22Rv1 (cell line): ENCODE results near the gene IL17B.

ENCODE experiments used
- H3K27ac ChIP-seq: fragments of 450-650 bp; 2 replicates; pipeline ENCODE4 v1.5.1; 2017
- ZFX ChIP-seq: fragments of 450-650 bp; IDR thresholded peaks from 2 replicates; pipeline ENCODE4 v1.6.1; 2017; ENCODE audit warnings: antibody characterized with exemption, borderline replicate concordance
- TF ChIP-seq, protein P1 (sequence below): fragments of 450-650 bp; IDR thresholded peaks from 2 replicates; pipeline ENCODE4 v1.5.1; 2017; ENCODE audit warnings: mild to moderate bottlenecking

The IL17B gene

DNA sequence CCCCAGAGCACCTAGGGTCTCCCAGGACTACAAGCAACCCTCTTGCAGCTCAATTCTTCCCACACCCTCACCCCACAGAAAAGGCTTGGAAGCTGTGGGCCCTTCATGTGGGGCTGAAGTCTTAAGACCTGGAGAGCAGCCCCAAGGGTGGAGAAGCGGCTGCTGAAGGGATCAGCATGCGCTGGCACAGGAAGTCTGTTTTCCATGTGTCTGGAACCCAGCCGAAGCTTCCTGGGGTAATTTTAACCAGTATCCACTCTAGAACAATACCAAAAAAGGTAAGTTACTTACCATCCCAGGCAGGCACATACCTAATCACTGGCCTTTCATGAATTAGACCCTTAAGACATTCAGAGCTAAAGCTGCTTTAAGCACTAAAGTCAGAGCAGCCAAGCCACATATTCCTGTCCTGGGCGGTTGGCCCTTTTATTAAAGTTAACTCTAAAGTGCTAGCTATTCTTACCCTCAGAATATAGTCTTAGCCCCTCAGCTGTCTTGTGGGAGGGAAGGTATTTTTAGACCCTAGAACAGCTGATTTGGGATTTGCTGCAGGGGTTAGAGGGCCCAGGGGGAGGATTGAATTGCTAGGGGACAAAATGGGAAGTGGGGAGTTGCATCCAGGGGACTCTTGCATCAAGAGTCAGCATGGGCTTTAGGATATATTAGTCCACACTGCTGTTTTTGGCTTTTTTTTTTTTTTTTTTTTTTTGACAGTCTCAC is 6.9 kb downstream of the IL17B start:
- TF ChIP-seq ZFX = no peak
- TF ChIP-seq, protein P1, sequence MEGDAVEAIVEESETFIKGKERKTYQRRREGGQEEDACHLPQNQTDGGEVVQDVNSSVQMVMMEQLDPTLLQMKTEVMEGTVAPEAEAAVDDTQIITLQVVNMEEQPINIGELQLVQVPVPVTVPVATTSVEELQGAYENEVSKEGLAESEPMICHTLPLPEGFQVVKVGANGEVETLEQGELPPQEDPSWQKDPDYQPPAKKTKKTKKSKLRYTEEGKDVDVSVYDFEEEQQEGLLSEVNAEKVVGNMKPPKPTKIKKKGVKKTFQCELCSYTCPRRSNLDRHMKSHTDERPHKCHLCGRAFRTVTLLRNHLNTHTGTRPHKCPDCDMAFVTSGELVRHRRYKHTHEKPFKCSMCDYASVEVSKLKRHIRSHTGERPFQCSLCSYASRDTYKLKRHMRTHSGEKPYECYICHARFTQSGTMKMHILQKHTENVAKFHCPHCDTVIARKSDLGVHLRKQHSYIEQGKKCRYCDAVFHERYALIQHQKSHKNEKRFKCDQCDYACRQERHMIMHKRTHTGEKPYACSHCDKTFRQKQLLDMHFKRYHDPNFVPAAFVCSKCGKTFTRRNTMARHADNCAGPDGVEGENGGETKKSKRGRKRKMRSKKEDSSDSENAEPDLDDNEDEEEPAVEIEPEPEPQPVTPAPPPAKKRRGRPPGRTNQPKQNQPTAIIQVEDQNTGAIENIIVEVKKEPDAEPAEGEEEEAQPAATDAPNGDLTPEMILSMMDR = no peak
- H3K27ac ChIP-seq = no peak overlapping the region

DNA sequence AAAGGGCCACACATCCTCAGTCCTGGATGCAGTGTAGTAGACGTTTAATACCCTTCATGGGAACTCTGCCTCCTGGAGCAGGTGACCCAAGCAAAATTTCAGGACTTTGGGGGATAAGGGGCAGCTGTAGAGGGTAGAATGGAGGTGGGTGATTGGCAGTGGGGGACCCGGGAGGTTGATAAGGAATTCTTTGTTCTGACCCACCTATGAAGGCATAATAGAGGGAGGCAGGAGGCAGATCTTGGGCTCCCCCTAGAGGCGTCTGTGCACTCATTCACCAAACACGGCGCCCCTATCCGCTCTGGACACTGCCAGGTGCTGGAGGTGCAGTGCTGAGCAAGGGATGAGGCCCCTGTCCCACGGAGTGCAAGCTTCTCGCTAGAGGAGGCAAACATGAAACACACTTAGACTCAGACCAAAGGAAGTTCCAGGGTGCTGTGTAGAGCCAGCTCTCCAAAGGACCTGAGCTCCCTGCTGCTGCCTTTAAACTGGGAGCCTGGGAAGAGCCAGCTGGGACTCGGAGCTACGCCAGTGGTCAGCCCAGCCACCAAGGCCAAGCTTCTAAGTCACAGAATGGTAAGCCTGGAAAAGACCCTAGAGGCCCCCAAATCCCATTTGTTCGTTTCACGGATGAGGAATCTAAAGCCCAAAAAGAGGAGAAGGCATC is 7.7 kb downstream of the IL17B start:
- no peak for TF ChIP-seq ZFX
- TF ChIP-seq, protein P1 = peak; percentile 93
- no peak overlapping the region for H3K27ac ChIP-seq

DNA sequence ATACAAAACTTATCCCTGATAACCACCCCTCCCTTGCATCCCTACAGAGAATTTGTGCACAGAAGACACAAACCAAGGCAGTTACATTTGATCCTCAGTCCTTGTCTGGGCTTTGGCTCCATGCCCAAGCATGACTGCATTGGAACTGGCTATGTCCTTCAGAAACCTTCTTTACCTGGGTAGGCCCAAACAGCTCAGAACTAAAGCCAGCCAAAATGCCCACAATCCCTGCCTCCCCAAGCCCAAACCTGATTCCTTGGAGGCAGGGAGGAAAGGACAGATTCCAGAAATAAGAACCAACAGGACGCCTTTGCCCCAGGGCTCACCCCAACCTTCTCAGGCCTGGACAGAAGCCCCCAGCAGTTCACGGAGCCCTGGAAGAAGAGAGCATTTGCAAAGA is 8.2 kb downstream of the IL17B start:
- TF ChIP-seq, protein P1 = no peak
- no peak for TF ChIP-seq ZFX
- no peak overlapping the region for H3K27ac ChIP-seq

DNA sequence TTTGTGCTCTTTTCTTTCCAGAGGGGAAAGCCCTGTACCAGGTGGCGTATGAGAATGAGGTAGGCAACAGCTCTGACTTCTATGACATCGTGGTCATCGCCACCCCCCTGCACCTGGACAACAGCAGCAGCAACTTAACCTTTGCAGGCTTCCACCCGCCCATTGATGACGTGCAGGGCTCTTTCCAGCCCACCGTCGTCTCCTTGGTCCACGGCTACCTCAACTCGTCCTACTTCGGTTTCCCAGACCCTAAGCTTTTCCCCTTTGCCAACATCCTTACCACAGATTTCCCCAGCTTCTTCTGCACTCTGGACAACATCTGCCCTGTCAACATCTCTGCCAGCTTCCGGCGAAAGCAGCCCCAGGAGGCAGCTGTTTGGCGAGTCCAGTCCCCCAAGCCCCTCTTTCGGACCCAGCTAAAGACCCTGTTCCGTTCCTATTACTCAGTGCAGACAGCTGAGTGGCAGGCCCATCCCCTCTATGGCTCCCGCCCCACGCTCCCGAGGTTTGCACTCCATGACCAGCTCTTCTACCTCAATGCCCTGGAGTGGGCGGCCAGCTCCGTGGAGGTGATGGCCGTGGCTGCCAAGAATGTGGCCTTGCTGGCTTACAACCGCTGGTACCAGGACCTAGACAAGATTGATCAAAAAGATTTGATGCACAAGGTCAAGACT is 11.0 kb downstream of the IL17B start:
- no peak overlapping the region for H3K27ac ChIP-seq
- TF ChIP-seq ZFX = no peak
- TF ChIP-seq, protein P1 = no peak

DNA sequence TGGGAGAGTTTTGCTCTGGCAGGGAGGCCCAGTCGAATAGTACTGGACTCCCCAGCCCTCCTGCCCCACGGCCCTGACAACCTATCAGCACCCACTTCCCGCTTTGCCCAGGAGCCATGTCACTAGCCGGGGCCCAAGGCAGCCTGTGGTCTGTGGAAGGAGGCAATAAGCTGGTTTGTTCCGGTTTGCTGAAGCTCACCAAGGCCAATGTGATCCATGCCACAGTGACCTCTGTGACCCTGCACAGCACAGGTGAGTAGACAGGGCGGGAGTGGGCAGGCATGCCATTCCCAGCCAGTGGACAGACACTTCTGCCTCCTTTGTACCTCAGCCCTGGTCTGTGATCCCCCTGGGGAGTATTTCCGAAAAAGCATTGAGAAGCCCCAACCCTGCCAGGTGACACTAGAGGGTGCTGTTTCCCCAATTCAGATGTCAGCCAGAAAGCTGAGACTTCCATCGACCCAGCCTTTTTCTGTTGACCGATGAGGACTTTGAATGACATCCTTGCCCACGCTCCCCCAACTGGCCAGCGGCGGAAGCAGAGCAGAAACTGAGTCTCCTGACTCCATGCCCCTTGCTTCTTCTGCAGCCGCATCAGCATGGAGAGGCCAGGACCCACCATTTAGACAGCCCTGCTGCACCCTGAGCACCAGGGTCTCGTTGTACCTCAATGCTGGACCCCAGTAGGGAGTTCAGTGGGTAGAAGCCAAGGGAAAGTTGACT is 11.7 kb downstream of the IL17B start:
- TF ChIP-seq ZFX = no peak
- TF ChIP-seq, protein P1 = peak; percentile 86
- H3K27ac ChIP-seq = no peak overlapping the region

DNA sequence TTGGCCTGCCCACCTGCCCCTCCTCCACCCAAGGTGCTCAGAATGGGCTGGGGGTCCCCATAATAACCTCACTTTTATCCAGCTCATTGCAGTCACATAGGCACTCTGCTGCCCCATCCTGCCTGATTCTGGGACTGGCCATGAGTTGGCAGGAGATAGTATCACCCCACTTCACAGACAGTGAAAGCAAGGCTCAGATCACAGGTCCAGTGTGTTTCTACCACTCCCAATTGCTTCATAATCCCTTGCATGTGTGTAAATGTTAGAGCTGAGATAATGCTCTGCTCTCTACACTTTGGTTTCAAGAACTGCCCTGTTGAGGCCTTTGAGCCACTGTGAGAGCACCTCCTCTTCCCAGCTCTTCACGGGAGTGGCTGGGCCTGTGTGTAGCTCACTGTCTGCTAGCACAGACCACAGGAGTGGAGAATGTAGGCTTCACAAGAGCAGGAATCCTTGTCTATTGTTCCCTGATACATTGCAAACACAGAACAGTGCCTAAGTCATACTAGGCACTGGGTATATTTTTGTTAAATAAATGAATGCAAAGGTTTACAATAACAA is 12.8 kb downstream of the IL17B start:
- no peak overlapping the region for H3K27ac ChIP-seq
- TF ChIP-seq, protein P1 = no peak
- no peak for TF ChIP-seq ZFX
